HG03460 (cell line): ENCODE results near the gene POU2F3.

ENCODE experiments used
- ATAC-seq: cut with Tn5 transposase; IDR thresholded peaks from one replicate; pipeline ENCODE4 v1.9.1; 2021; ENCODE audit not compliant: unreplicated experiment

The POU2F3 gene

DNA sequence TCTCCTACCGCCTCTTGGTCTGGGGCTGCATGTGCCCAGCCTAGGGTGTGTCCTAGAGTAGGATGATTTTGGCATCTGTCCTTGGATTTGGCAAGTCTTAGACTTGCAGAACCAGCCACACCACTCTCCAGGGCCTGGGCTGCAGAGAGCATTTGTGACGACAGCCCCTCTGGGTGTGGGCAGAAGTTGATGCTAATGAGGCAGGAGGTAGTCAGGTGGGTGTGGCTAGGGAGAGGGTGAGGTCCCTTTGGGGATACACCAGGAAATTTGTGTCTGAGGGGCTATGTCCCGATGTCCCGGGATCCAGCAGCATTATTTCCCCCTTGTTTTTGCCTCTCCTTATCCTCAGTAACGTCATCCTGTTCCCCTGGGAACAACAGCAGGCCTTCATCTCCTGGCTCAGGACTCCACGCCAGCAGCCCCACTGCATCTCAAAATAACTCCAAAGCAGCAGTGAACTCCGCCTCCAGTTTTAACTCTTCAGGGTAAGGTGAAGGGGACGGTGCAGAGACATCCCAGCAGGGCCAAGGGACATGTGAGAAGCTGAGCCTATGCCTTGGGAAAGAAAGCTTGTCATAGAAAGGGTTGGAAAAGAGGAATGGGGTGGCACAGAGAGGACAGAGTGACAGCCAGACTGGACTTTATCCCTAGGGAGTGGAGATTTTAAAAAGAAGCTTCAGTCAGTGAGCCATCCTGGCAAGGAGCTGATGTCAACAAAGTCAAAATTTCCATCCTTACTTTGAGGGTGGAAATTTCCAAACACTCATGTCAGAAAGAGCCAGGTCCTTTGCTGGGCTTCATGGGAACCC is 77.1 kb downstream of the POU2F3 start:
- no peak for ATAC-seq

DNA sequence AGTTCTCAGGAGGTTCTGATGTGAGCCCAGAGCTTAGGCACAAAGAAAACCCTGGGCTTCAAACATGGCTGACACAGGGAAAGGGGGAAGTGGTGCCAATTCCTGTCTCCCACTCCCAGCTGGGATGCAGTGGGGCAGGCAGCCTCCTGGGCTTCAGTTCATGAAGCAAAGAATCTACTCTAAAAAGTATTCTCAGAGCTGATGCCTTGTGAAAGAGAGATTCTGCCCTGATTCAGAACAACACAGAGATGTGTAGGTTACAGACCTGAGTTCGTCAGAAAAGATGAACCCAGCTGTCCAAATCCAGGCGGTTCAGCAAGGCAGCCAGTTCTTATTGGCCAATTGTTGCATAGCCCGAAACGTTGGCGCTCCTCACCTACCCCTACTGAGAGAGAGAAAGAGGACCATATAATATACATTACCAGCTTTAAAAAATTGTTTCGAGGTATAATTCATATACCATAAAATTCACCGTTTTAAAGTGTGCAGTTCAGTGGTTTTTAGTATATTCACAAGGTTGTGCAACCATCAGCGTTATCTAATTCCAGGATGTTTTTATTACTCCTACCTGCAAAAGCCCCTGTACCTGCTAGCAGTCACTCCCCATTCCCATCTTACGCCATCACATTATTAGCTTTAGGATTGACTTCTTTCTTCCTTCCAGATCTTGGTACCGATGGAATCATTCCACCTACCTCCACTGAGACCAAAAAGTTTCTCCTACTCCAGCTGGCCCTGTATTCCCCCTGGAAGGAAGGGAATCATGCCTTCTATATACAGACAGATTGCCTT is 77.9 kb downstream of the POU2F3 start:
- no peak for ATAC-seq

DNA sequence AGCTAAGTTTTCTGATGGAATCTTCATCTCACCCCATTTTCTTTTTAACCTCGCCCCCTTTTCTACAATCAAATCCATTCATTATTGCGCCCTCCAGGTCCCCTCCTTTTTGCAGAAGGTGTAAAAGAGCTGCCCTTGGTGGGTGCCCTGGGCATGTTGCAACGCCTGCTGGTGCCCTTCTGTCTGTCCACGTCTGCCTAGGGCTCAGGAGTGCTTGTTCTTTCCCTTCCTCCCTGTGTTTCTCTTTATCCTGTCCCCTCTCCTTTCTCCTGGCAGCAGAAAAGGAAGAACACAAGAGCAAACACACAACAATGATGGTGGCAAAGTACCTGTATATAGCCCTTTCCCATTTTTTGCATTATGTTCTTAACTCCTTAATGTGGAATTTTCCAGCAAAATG is 79.0 kb downstream of the POU2F3 start:
- no peak for ATAC-seq

DNA sequence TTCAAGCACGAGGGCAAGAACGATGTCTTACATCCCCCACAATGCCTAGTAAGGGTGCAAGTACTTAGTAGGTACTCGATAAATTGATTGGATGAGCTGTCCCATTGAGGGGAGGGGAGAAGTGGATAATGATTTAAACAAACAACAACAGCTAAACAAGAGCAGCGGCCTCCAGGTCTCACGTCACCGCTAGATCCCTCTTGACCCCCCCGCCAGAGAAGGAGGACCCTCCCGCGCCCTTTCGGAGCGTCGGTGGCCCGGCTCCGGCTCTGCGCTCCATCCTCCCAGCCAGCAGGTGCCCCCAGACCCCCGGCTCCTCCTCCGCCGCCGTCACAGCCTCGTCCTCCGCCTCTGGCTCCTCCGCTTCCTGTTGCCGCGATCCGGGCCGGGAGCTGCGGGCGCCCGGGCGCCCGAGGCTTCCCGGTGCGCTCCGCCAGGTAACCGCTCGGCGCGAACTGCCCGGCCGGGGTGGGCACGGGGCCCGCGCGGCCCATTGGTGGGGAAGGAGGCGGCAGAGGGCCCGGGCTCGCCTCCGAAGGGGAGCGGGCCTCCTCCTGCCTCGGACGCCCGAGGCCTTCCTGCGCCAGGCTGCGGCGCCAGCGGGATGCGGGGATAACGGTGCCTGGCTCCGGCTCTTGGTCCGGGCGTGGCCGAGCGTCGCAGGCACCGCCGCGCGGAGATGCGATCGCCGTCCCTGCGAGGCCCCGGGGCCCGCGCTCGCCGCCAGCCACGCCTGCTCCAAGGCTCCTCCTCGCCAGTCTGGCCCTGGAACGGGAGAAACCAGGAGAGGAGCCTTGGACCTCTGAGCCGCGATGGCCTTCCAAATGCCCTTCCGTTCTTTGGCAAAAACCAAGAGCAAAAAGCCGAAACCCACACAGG is 85.2 kb downstream of the POU2F3 start, which contains the start of gene TLCD5:
Gene TLCD5, plus strand, starts transcription at position 368 of the 879 bp plus-strand sequence. CDS start 2,143 bp downstream, outside the sequence.
- ATAC-seq: no peak

DNA sequence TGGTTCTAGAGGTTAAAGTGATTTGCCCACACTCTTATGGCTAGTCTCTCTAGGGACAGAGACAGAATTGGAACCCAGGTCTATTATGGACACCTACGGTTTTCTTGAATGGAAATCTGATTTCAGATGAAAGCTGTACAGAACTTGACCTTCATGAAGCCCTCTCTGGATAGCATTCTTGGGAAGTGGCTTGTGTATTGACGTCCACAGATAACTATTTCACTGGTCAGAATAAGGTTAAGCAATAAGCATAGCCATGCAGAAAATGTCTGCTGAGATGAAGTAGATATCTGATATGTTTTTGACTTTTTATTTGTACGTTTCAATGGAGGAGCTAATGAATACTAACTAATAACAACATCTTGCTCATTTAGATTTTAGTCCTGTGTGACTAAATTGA is 86.3 kb downstream of the POU2F3 start:
- ATAC-seq: no peak

DNA sequence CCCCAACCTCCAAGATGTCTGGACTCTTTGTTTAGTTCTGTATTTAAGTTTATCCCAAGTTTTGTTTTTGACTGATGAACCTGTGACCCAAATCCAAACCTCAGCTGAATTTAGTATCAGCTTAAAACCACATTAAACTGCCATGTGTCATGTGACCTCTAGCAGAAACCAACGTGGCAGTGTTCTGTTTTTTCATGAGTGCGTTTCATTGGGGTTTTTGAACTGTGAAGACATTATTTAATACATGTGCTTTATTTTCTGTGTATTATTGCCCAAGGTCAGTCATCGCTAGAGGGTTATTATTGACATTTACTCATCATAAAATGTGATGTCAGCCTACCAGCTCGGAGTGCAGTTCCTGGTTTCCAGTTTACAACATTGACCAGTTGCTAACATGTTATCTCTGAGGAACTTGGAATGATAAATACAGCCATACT is 86.9 kb downstream of the POU2F3 start:
- no peak for ATAC-seq

DNA sequence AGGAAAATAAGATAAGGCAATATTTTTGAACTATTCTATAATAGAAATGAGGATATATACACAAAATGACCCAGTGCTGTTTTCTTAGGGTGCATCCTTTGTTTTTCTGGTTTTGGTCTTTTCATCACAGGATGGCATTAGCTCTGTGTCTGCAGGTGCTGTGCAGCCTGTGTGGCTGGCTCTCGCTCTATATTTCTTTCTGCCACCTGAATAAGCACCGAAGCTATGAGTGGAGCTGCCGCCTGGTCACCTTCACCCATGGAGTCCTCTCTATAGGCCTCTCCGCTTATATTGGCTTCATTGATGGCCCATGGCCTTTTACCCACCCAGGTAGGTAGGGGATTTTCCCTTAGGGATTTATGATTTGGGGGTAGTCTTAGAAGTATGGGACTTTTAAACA is 87.4 kb downstream of the POU2F3 start:
- ATAC-seq: no peak

DNA sequence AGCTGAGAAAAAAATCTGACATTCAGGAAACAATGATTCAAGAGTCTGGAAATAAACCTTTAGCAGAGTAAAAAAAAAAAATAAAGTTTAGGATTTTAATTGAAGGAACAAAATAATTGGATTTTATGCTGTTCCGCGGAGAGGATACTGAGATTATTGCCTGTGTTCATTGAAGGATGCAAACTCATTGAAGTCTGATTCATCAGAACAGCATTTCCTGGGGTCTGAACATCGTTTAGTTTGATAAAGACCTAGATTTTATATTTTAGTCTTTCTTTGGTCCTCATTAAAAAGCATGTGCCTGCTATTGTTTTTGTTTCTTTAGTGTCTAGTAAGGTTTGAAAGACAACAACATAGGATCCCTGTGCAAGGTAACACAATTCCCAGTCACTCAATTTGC is 89.6 kb downstream of the POU2F3 start:
- no peak for ATAC-seq

DNA sequence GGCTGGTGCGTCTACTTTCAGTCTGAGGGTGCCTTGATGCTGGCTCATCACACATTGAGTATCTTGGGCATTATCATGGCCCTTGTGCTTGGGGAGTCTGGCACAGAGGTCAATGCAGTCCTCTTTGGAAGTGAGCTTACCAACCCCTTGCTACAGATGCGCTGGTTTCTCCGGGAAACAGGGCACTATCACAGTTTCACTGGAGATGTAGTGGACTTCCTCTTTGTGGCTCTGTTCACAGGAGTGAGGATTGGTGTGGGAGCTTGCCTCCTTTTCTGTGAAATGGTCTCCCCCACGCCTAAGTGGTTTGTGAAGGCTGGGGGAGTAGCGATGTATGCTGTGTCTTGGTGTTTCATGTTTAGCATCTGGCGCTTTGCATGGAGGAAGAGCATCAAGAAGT is 90.1 kb downstream of the POU2F3 start:
- no peak for ATAC-seq

DNA sequence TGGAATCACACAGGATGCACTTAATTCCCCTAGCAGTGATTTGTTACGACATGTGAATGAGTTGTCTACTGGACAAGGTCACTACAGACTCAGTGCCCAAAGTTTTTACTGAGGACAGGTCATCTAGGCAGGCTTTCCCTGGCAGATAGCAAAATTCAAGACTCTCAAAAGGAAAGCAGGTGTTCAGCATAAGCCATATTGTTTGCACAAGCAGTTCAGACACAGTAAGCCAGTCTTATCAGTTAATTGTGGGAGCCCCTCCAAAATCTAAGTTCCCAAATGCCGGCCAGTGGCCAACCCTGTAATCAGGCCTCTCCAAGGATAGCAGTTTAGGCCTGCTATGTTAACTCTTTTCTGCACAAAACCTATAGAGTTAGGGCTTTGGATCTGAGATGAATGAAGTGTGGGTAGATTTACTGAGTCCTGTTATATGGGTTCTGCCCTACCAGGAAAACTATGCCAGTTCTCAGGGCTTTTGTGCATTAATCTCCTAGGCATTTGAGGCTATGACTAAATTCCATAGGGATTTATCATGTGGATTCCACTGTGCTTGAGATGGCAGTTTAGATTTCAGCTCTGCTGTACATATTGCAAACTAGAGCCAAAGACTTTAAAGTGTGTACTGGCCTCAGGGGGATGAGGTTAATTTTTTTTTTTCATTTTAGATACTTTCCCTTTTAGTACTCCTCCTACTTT is 91.5 kb downstream of the POU2F3 start:
- ATAC-seq: no peak

DNA sequence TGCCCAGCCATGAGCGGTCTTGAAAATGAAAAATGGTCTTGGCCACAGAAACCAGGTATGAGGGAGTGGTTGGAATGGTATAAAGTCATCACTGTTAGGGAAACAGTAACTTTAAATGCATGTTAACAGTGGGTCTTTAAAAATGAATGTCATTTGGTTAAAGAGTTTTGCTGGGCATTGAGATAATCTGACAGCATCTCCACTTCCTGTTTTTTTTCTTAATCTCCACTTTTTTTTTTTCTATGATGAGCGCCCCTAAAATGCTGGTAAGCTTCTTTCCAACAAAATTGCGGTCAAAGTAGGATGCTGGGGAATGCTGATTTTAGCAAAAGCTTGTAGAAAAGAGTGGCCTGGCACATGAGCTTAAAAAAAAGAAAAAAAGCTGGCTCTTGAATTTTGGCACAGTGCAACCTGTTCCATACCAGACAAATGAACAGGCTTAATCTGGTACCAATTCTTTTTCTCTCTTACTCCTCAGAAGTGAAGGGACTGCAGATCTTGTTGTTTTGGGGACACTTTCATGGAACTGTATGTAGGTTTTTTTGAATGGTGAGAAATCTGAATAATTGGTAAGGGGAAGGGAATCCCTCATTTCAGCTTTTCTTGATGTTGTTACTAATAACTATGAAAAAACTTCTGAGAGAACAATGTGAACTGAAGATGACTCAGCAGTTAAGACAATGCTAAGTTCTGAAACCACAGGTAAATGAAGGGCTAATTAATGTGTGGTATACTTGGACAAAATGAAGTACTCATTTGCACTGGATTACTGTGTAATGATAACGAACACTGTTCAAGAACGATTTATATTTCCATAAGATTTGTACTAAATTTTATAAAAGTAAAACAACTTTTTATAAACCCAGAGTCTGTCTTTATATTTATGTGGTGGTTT is 93.1 kb downstream of the POU2F3 start:
- no peak for ATAC-seq

DNA sequence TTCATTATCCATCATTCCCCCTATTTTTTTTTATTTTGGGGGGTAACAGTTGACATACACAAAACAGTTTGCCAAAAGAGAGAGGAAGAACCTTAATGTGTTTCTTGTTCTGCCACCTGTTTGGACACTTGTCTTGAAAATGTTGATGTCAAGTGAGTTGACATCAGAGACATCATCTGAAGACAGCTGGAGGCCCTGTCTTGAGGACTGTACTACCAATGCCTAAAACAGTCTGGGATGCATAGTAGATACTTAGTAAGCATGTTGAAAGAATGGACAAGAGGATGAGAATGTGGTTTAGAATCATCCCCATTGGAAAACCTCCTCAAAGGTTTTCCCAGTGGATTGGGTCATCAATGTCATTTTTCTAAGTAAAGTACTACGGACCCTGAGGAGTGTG is 93.9 kb downstream of the POU2F3 start:
- no peak for ATAC-seq

DNA sequence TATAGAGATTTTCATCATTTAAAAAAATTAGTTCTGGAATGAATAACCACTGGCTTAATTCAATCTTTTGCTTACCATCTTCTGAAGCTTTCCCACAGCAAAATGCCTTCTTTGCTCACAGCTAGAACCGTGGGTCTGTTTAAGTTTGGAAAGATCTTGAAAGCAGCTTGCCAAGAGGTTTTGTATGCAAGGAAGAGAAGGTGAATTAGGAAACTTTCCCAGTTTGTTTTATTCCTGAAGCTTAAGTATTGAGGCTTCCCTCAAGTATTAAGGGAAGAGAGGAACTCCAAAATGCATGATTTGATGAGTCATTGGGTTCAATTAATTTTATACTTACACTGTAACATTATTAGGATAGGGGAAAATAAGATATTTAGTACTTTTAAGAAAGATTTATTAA is 94.4 kb downstream of the POU2F3 start:
- ATAC-seq: no peak

DNA sequence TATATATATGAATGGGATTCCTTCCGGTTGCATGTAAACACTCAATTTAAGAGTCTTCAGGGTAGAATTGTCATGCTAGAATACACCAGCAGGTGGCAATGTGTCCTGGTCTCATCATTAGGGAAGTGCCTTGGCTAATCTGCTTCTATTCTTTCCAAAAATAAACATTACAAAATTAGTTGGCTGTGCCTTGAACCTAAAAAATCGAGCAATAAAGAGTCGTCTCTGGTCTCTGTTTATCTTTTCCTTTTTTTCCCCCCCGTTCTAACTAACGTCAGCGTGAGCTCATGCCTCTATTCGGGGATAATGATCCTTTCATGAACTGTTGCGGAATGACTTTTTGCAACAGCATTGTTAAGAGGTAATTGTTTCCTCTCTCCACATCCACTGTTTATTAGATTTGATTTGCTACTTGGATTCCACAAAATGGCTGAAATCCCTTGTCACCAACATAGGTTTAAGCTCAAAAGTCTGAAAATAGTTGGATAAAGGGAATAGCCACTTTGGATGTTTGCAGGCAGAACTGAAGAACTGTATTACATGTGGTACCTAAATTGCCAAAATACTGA is 95.0 kb downstream of the POU2F3 start:
- no peak for ATAC-seq

DNA sequence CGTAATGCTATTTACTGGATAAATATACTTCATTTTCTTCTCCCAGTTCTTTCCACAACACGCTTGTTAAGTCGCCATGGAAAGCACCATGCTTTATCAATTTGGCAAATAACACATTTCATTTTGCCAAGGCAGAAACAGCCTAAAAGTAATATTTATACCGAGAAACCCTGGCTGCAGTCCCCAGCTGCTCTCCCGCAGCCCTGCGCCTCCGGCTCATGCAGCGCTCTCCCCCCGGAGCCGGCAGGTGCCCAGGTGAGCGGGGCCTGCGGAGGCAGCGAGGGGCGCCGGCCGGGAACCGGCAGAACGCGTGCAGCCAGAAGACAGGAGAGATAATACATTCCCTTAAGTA is 95.6 kb downstream of the POU2F3 start:
- ATAC-seq: peak; percentile 21

DNA sequence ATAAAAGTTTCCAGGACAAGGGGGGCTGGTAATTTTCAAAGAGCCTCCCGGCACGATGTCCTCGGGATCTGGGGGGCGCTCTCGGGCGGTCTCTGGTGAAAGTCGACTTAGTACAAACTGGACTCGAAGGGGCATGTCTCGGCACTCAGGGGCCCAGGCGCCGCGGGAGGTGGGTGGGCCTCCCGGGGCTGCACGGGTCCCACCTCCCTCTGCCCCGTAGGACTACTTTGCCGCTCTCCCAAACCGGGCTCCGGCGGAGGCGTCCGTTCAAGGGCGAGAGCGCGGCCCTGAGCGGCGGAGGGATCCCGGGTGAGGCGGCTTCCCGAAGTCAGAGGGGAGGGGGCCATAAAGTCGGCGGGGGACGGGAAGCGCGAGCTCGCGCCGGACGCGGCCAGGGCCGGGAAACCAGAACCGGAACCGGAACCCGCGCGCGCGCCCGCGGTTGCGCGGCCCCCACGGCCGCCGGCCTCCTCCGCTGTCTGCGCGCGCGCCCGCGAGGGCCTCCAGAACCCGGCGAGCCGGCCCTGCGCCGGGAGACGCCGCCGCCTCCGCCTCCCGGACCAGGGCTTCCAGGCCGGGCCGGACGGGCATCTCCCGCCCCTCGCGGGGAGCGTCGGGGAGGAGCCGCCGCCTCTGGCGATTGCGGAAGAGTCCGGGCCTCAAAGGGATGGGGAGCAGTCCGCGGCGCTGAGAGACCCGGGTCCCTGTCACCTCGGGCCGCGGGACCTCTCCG is 96.1 kb downstream of the POU2F3 start, which contains the start of gene ARHGEF12:
Gene ARHGEF12, plus strand, starts transcription at position 506 of the 733 bp plus-strand sequence. CDS start 831 bp downstream, outside the sequence.
- peak; percentile 48 for ATAC-seq

DNA sequence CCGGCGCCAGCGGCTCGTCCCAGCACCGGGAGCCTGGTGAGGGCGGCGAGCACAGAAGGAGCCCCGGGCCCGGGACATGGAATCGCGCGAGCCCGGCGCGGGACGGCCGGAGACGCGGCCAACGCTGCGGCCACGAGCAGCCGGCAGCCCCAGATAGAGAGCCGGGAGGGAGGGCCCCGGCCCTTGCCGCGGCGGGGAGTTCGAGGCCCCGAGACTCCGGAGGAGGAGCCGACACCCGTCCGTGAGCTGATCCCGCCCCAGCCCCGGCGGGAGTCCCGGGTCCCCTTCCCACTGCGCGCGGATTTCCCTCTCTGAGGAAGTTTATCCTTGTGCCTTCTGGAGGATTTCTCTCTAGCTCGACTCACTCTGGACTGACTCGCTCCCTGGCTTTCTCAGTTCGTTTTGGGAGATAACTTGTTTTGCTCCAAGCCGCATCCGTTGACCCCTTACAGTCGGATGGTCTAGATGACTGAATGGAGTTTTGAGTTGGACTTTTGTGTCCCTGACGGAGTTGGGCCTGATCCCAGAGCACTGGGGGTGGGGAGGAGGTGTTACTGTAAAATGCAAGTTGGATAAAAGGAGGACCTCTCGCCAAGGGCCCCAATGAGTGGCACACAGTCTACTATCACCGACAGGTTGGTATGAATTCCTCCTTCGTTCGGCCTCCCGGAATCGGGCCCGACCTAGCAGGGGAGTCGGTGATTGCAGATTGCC is 96.9 kb downstream of the POU2F3 start:
- peak; percentile 34 for ATAC-seq
